UCSD-AML1 (cell line): ENCODE results near the gene KLHL11.

Experiments used
- DNase-seq: peaks from one replicate; lab custom pipeline; 2025; ENCODE audit not compliant: unreplicated experiment; lab: John Stamatoyannopoulos, UW

Gene KLHL11

GRCh38 chr17:41812381-41813151, 52.7 kb downstream of the KLHL11 start, which contains the start of gene FKBP10:
TSS of gene FKBP10 (plus strand) at chr17:41813004. CDS start at chr17:41813035, 31 bp downstream.
- peak; percentile 80 for DNase-seq

GRCh38 chr17:41811549-41812380, 53.5 kb downstream of the KLHL11 start, which contains the start of gene P3H4:
TSS of gene P3H4 (minus strand) at chr17:41811949. CDS start at chr17:41811915, 34 bp downstream.
- DNase-seq = peak; percentile 90

GRCh38 chr17:41810659-41811548, 54.3 kb downstream of the KLHL11 start:
- DNase-seq = no peak

GRCh38 chr17:41806685-41807445, 58.4 kb downstream of the KLHL11 start:
- no peak for DNase-seq
